ENCODE measurements around the gene TRERF1. TPM values are rescaled to one million over a fixed set of nuclear protein-coding genes. Genes with fewer than 3 reads are reported as not detected.
A peak's percentile ranks its signal among the peaks of the same experiment; 100 is the strongest.

The TRERF1 gene
- polyA plus RNA-seq, 3 donors: 0.58 to 10.0 (median 2.0) TPM

- Histone ChIP-seq H3K79me2 (ENCODE audit: insufficient read depth, low read length) (no peaks in the 10 kb centered on the region), H3K4me1 (ENCODE audit: control insufficient read depth in 1 of 2, insufficient read depth in 2 of 2, low read length in 2 of 2) (no peaks in the 10 kb centered on the region), H4K20me1 (ENCODE audit: insufficient read depth, low read length) (no peaks in the 10 kb centered on the region), H3K9me3 (replicated peaks in 1 of 2; ENCODE audit: control insufficient read depth in 1 of 2, insufficient read depth in 1 of 2, low read length in 2 of 2) (no peaks in the 10 kb centered on the region), H3K4me3 (replicated peaks in 1 of 3; ENCODE audit: low read depth in 2 of 3, low read length in 3 of 3) (no peak overlapping the region), H3K27me3 (ENCODE audit: control insufficient read depth in 2 of 2, insufficient read depth in 2 of 2, low read length in 2 of 2) (no peaks in the 10 kb centered on the region), H3K36me3 (replicated peaks in 1 of 2; ENCODE audit: control insufficient read depth in 1 of 2, insufficient read depth in 2 of 2, low read length in 2 of 2) (peaks cover 32 to 67% of the 10 kb centered on the region in 2 donors), H3K27ac (ENCODE audit: low read depth in 1 of 2, low read length in 2 of 2) (no peak overlapping the region), H3K9ac (ENCODE audit: insufficient read depth, low read length, poor library complexity, severe bottlenecking) (no peak overlapping the region), H2AFZ (ENCODE audit: insufficient read depth, low read depth, low read length, poor library complexity, severe bottlenecking) (no peak overlapping the region), H3K4me2 (replicated peaks; ENCODE audit: extremely low read depth, low read length, poor library complexity, severe bottlenecking) (no peak overlapping the region)
- intact Hi-C loops (cut with micrococcal nuclease): loop anchor here (5.0 to 10.0 kb wide), 2 partner anchors 275 to 278 kb away; no protein-coding TSS in a partner anchor
- H3K4me3 Mint-ChIP-seq: no peak overlapping the region
- WGBS (ENCODE audit: insufficient coverage): 91% methylated on average over 3 of the region's 6 CpGs
- peaks cover 0 to 1% (median 0%) of the 10 kb centered on the region in 7 donors for H3K9me3 Mint-ChIP-seq
- no peaks in the 10 kb centered on the region for H3K4me1 Mint-ChIP-seq
- peak overlapping the region in 1 of 7 donors; percentile 54 for H3K27ac Mint-ChIP-seq
- TF ChIP-seq CTCF (IDR thresholded peaks at IDR 0.05): no peak
- H3K36me3 Mint-ChIP-seq: peaks cover 47 to 52% of the 10 kb centered on the region in 2 donors
- no peaks in the 10 kb centered on the region for H3K27me3 Mint-ChIP-seq (ENCODE audit: low read depth in 3 of 3)
- no peak for DNase-seq
These were observed 182.2 kb downstream of the TRERF1 start for GRCh38 chr6:42269553-42269952.

- H3K4me3 Mint-ChIP-seq: no peak overlapping the region
- H3K9me3 Mint-ChIP-seq: peaks cover 0 to 1% (median 0%) of the 10 kb centered on the region in 7 donors
- Histone ChIP-seq H3K27me3 (ENCODE audit: control insufficient read depth in 2 of 2, insufficient read depth in 2 of 2, low read length in 2 of 2) (no peaks in the 10 kb centered on the region), H3K4me1 (ENCODE audit: control insufficient read depth in 1 of 2, insufficient read depth in 2 of 2, low read length in 2 of 2) (no peaks in the 10 kb centered on the region), H3K9me3 (replicated peaks in 1 of 2; ENCODE audit: control insufficient read depth in 1 of 2, insufficient read depth in 1 of 2, low read length in 2 of 2) (no peaks in the 10 kb centered on the region), H2AFZ (ENCODE audit: insufficient read depth, low read depth, low read length, poor library complexity, severe bottlenecking) (no peak overlapping the region), H3K4me3 (replicated peaks in 1 of 3; ENCODE audit: low read depth in 2 of 3, low read length in 3 of 3) (no peak overlapping the region), H3K4me2 (replicated peaks; ENCODE audit: extremely low read depth, low read length, poor library complexity, severe bottlenecking) (no peak overlapping the region), H3K27ac (ENCODE audit: low read depth in 1 of 2, low read length in 2 of 2) (no peak overlapping the region), H3K36me3 (replicated peaks in 1 of 2; ENCODE audit: control insufficient read depth in 1 of 2, insufficient read depth in 2 of 2, low read length in 2 of 2) (peaks cover 37 to 69% of the 10 kb centered on the region in 2 donors), H3K9ac (ENCODE audit: insufficient read depth, low read length, poor library complexity, severe bottlenecking) (no peak overlapping the region), H4K20me1 (ENCODE audit: insufficient read depth, low read length) (no peaks in the 10 kb centered on the region), H3K79me2 (ENCODE audit: insufficient read depth, low read length) (no peaks in the 10 kb centered on the region)
- peak overlapping the region in 2 of 7 donors; percentile 10 to 46 for H3K27ac Mint-ChIP-seq
- 97% methylated on average over 5 of the region's 7 CpGs for WGBS (ENCODE audit: insufficient coverage)
- H3K36me3 Mint-ChIP-seq: peaks cover 46 to 51% of the 10 kb centered on the region in 2 donors
- TF ChIP-seq CTCF (IDR thresholded peaks at IDR 0.05): no peak
- no peak for DNase-seq
- H3K4me1 Mint-ChIP-seq: no peaks in the 10 kb centered on the region
- H3K27me3 Mint-ChIP-seq (ENCODE audit: low read depth in 3 of 3): no peaks in the 10 kb centered on the region
- intact Hi-C loops (cut with micrococcal nuclease): loop anchor here (5.0 to 10.0 kb wide), 2 partner anchors 276 to 278 kb away; no protein-coding TSS in a partner anchor
These were observed 182.9 kb downstream of the TRERF1 start for GRCh38 chr6:42268835-42269204.
